ENCODE measurements around the gene ATP2A3. TPM values are rescaled to one million over a fixed set of nuclear protein-coding genes. Genes with fewer than 3 reads are reported as not detected.

ATP2A3 gene
- total RNA-seq, 2 donors from 2014 or later, result 108 to 109 TPM

DNA sequence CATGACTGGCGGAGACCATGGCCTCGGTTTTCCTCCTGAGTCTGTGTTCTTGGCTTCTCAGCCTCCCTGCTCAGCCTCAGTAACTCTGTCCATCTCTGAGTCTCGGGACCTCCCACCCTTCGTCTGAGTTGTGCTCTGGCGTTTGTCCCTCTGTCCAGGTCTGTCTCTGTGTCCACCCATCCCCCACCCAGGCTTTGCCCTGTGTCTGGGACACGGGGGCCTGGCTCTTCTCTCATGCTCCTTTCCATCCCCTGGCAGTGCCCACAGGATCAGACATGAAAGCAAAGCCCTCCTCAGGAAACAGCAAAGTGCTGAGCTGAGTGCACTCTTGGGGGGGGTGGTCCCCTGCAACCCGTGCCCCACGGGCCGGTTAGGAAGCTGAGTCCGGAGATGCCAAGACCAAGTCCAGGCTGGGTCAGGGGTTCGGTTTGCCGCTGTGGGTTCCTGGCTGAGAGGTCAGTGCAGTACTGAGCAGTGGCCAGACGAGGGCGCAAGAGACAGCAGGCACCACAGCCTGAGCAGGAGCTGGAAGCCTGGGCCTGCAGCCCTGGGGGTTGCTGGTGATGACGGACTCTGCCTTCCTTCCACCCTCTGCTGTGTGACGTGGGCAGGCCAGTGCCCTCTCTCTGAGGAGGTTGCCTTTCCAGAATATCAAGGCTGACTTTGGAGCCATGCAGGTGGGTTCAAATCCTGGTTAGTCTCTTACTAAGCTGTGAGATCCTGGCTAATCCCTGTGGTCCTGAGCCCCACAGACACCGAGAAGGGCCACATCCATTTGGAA, 50.5 kb downstream of the ATP2A3 start:
- Mint-ChIP-seq H3K9me3 (no peaks in the 10 kb centered on the region), H3K4me1 (ENCODE audit: low read depth) (peaks cover 42% of the 10 kb centered on the region), H3K27me3 (ENCODE audit: low read depth) (no peaks in the 10 kb centered on the region), H3K36me3 (ENCODE audit: insufficient read depth in 2 of 2) (no peaks in the 10 kb centered on the region), H3K27ac (no peak overlapping the region), H3K4me3 (peak overlapping the region in 1 of 2 donors; percentile 40)
- ATAC-seq (replicated peaks in 1 of 2) (peak; percentile 66 to 76), DNase-seq (peak; percentile 85 to 87)

DNA sequence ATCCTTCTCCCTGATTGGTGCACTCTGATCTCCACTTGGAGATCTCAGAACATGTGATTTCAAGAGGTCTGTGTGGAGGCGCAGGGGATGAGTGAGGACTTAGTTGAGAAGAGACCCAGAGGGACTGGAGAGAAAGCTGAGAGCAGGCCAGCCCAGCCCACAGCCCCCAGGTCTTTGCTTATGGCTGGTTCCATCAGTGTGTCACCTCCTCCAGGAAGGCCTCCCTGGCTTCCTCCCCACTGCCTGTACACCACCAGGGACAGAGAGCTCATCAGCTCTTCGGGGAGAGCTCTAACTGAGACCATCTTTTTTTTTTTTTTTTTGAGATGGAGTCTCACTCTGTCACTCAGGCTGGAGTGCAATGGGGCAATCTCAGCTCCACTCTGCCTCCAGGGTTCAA, 51.4 kb downstream of the ATP2A3 start:
- no peak overlapping the region for H3K27ac Mint-ChIP-seq
- peaks cover 42% of the 10 kb centered on the region for H3K4me1 Mint-ChIP-seq (ENCODE audit: low read depth)
- ATAC-seq (replicated peaks in 1 of 2) (no peak), DNase-seq (no peak)
- no peaks in the 10 kb centered on the region for H3K27me3 Mint-ChIP-seq (ENCODE audit: low read depth)
- no peaks in the 10 kb centered on the region for H3K9me3 Mint-ChIP-seq
- H3K4me3 Mint-ChIP-seq, result no peak overlapping the region
- no peaks in the 10 kb centered on the region for H3K36me3 Mint-ChIP-seq (ENCODE audit: insufficient read depth in 2 of 2)

GRCh38 chr17:3911271-3912053, 52.8 kb downstream of the ATP2A3 start:
- Mint-ChIP-seq H3K9me3 (no peaks in the 10 kb centered on the region), H3K4me3 (peak overlapping the region; percentile 59 to 61), H3K27me3 (ENCODE audit: low read depth) (no peaks in the 10 kb centered on the region), H3K27ac (peak overlapping the region; percentile 7), H3K36me3 (ENCODE audit: insufficient read depth in 2 of 2) (no peaks in the 10 kb centered on the region), H3K4me1 (ENCODE audit: low read depth) (peaks cover 41% of the 10 kb centered on the region)
- ATAC-seq (replicated peaks in 1 of 2) (peak; percentile 77 to 86), DNase-seq (peak; percentile 60 to 77)

GRCh38 chr17:3910420-3911270, 53.6 kb downstream of the ATP2A3 start:
- ATAC-seq (replicated peaks in 1 of 2), result no peak
- H3K27me3 Mint-ChIP-seq (ENCODE audit: low read depth), result no peaks in the 10 kb centered on the region
- no peaks in the 10 kb centered on the region for H3K9me3 Mint-ChIP-seq
- no peak for DNase-seq
- H3K4me1 Mint-ChIP-seq (ENCODE audit: low read depth), result peaks cover 33% of the 10 kb centered on the region
- H3K27ac Mint-ChIP-seq, result peak overlapping the region; percentile 7
- H3K36me3 Mint-ChIP-seq (ENCODE audit: insufficient read depth in 2 of 2), result no peaks in the 10 kb centered on the region
- H3K4me3 Mint-ChIP-seq, result peak overlapping the region; percentile 59 to 61

DNA sequence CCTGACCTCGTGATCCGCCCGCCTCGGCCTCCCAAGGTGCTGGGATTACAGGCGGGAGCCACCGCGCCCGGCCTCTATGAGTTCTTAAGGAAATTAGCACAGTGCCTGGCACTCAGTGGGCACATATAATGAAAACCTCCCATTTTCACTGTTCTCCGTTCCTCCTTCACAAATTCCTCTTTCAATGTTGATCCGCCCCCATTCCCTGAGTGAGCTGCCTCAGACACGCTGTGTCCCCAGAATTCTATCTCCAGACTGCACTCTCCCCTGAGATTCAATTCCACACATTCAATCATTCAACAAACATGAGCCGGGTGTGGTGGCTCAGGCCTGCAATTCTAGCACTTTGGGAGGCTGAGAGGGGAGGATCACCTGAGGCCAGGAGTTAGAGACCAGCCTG, 55.0 kb downstream of the ATP2A3 start:
- Mint-ChIP-seq H3K4me3 (no peak overlapping the region), H3K9me3 (no peaks in the 10 kb centered on the region), H3K36me3 (ENCODE audit: insufficient read depth in 2 of 2) (no peaks in the 10 kb centered on the region), H3K27me3 (ENCODE audit: low read depth) (no peaks in the 10 kb centered on the region), H3K4me1 (ENCODE audit: low read depth) (peaks cover 19% of the 10 kb centered on the region), H3K27ac (no peak overlapping the region)
- ATAC-seq (replicated peaks in 1 of 2), result no peak
- DNase-seq, result no peak

DNA sequence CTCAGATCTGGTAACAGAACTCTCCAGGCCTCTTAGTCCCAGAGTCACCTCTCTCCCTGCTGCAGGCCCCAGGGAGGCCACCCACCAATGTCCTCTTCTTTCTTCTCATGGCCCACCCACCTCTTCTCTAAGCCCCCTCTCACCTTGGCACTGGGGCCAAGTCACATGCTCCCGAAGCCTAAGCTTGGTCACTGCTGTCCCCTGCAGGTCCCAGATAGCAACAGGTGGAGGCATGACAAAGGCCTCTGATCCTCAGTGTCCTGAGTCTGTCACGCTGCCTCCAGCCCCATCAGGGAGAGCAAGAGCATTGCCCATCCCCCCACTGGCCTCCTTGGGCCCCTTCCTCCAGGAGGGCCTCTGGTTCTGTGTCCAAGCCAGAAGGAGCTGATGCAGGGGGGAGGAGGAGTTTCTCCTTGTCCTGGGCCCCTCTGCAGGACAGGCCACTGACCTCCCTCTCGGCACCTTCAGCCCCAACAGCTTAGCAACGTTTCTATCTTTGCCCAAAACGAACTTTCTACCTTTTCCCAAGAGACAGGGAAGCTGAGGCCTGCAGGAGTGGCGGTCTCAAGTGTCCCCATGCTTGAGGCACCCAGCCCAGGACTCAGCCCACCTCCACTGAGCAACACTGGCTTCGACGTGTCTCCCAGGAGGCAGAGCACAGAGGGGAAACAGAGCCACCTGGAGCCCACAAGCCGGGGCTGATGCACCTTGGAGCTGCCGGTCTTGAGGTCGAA, 56.6 kb downstream of the ATP2A3 start:
- H3K9me3 Mint-ChIP-seq, result no peaks in the 10 kb centered on the region
- H3K27ac Mint-ChIP-seq, result no peak overlapping the region
- H3K4me3 Mint-ChIP-seq, result no peak overlapping the region
- no peak for ATAC-seq (replicated peaks in 1 of 2)
- H3K27me3 Mint-ChIP-seq (ENCODE audit: low read depth), result no peaks in the 10 kb centered on the region
- DNase-seq, result no peak
- peaks cover 12% of the 10 kb centered on the region for H3K4me1 Mint-ChIP-seq (ENCODE audit: low read depth)
- no peaks in the 10 kb centered on the region for H3K36me3 Mint-ChIP-seq (ENCODE audit: insufficient read depth in 2 of 2)

DNA sequence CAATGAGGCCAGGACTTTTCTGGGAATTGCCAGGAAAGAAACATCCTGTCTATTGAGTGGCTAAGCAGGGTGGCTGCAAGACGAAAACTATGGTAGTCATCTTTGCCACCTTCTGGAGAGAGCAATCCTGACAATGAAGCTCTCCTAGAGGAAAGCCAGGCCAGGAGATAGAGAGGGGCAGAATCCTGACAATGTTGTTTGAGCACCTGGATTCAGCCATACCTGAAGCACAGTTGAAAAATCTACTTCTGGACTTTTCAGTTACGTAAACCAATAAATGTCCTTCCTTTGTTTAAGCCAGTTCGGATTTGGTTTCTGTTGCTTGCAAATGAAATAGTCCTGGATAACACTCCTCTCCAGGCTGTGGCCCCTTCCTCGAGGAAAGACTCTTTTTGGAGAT, 57.4 kb downstream of the ATP2A3 start:
- H3K27me3 Mint-ChIP-seq (ENCODE audit: low read depth), result no peaks in the 10 kb centered on the region
- no peak overlapping the region for H3K4me3 Mint-ChIP-seq
- no peaks in the 10 kb centered on the region for H3K36me3 Mint-ChIP-seq (ENCODE audit: insufficient read depth in 2 of 2)
- ATAC-seq (replicated peaks in 1 of 2) (no peak), DNase-seq (no peak)
- peaks cover 10% of the 10 kb centered on the region for H3K4me1 Mint-ChIP-seq (ENCODE audit: low read depth)
- H3K9me3 Mint-ChIP-seq, result no peaks in the 10 kb centered on the region
- H3K27ac Mint-ChIP-seq, result no peak overlapping the region

DNA sequence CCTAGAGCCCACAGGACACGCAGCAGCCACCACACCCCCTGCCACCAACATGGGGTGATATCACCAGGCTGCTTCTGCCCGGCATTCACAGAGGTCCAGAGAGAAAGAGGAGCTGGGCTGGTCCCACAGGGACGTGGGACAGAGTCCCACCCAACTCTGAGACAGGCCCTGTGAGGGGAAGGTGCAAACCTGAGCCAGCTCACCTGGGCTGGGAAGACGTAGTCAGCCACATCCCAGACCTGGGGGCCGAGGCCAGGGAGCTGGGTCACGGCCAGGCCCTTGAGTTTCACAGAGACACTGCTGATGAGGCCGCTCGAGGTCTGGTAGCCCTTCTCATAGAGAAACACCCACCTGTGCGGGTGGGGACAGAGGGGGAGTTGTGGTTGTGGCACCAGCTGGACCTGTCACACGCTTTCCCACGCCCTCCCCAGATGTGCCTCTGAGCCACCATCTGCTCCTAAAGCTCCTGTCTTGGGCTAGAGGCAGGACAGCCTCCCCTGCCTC, 59.2 kb downstream of the ATP2A3 start:
- no peak overlapping the region for H3K4me3 Mint-ChIP-seq
- no peaks in the 10 kb centered on the region for H3K9me3 Mint-ChIP-seq
- ATAC-seq (replicated peaks in 1 of 2) (no peak), DNase-seq (no peak)
- no peak overlapping the region for H3K27ac Mint-ChIP-seq
- H3K36me3 Mint-ChIP-seq (ENCODE audit: insufficient read depth in 2 of 2), result no peaks in the 10 kb centered on the region
- no peaks in the 10 kb centered on the region for H3K27me3 Mint-ChIP-seq (ENCODE audit: low read depth)
- H3K4me1 Mint-ChIP-seq (ENCODE audit: low read depth), result no peaks in the 10 kb centered on the region

DNA sequence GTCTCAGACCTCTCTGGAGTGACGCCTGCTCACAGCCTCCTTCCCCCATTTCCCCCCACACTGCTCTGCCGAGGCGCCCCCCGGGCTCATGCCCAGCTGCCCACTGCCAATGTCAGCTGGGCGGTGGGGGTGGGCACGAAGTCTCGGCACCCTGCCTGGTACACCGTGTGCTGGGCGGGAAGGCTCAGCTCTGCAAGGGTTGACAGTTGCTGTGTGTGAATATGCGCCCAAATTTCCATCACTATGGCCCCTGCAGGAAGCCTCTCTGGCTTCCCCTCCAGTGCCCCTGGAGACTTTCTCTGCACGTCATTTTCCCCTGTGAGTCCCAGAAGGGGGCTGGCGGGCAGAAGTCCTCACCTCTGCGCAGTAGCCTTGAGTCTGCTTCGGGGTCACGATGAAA, 59.7 kb downstream of the ATP2A3 start:
- Mint-ChIP-seq H3K27me3 (ENCODE audit: low read depth) (no peaks in the 10 kb centered on the region), H3K27ac (no peak overlapping the region), H3K4me3 (no peak overlapping the region), H3K9me3 (no peaks in the 10 kb centered on the region), H3K36me3 (ENCODE audit: insufficient read depth in 2 of 2) (no peaks in the 10 kb centered on the region), H3K4me1 (ENCODE audit: low read depth) (no peaks in the 10 kb centered on the region)
- ATAC-seq (replicated peaks in 1 of 2) (no peak), DNase-seq (no peak)

DNA sequence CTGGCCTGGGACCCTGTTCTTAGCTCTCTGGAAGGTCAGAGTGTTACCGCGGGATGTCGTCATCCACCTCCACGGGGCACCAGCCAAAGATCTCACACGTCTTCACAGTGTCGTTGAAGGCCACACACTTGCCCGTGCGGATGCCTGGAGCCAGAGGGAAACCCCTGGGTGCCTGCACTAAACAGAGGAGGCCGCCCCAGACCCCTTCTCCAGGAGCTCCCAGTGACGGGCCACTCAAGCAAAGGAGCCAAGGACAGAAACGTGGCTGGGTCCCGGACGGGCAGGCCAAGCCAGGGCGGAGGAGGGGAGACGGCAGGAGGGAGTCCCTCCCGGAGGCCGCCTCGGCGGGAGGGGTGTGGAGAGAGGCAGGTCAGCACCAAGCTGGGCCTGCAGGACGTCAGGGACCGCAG, 60.4 kb downstream of the ATP2A3 start:
- ATAC-seq (replicated peaks in 1 of 2) (no peak), DNase-seq (no peak)
- no peaks in the 10 kb centered on the region for H3K27me3 Mint-ChIP-seq (ENCODE audit: low read depth)
- H3K4me3 Mint-ChIP-seq, result no peak overlapping the region
- no peaks in the 10 kb centered on the region for H3K4me1 Mint-ChIP-seq (ENCODE audit: low read depth)
- H3K27ac Mint-ChIP-seq, result no peak overlapping the region
- H3K9me3 Mint-ChIP-seq, result no peaks in the 10 kb centered on the region
- H3K36me3 Mint-ChIP-seq (ENCODE audit: insufficient read depth in 2 of 2), result no peaks in the 10 kb centered on the region

GRCh38 chr17:3903051-3903825, 61.0 kb downstream of the ATP2A3 start:
- ATAC-seq (replicated peaks in 1 of 2), result no peak
- Mint-ChIP-seq H3K4me3 (no peak overlapping the region), H3K4me1 (ENCODE audit: low read depth) (no peaks in the 10 kb centered on the region), H3K27me3 (ENCODE audit: low read depth) (no peaks in the 10 kb centered on the region), H3K27ac (no peak overlapping the region), H3K9me3 (no peaks in the 10 kb centered on the region), H3K36me3 (ENCODE audit: insufficient read depth in 2 of 2) (no peaks in the 10 kb centered on the region)
- no peak for DNase-seq

GRCh38 chr17:3900646-3901045, 63.6 kb downstream of the ATP2A3 start:
- Mint-ChIP-seq H3K36me3 (ENCODE audit: insufficient read depth in 2 of 2) (no peaks in the 10 kb centered on the region), H3K4me1 (ENCODE audit: low read depth) (no peaks in the 10 kb centered on the region), H3K4me3 (no peak overlapping the region), H3K27ac (no peak overlapping the region), H3K27me3 (ENCODE audit: low read depth) (no peaks in the 10 kb centered on the region), H3K9me3 (no peaks in the 10 kb centered on the region)
- DNase-seq, result no peak
- no peak for ATAC-seq (replicated peaks in 1 of 2)
